HL-60 (cell line): Measurements from ENCODE around the gene IGSF9.

ENCODE experiments used
- GABPA ChIP-seq: IDR thresholded peaks from 2 replicates; pipeline ENCODE4 v1.6.1; 2012; ENCODE audit warnings: low read depth
- POLR2AphosphoS5 ChIP-seq: IDR thresholded peaks from 2 replicates; pipeline ENCODE4 v1.6.1; 2012; ENCODE audit warnings: low read depth
- TF ChIP-seq, protein P1 (sequence below): IDR thresholded peaks from one replicate; pipeline ENCODE4 v1.5.1; 2011; ENCODE audit warnings: low read length, control low read depth, inconsistent platforms; ENCODE audit not compliant: insufficient read depth
- TF ChIP-seq, protein P2 (sequence below): IDR thresholded peaks from 2 replicates; pipeline ENCODE4 v1.6.1; 2012; ENCODE audit warnings: low read depth; ENCODE audit not compliant: insufficient replicate concordance

DNA sequence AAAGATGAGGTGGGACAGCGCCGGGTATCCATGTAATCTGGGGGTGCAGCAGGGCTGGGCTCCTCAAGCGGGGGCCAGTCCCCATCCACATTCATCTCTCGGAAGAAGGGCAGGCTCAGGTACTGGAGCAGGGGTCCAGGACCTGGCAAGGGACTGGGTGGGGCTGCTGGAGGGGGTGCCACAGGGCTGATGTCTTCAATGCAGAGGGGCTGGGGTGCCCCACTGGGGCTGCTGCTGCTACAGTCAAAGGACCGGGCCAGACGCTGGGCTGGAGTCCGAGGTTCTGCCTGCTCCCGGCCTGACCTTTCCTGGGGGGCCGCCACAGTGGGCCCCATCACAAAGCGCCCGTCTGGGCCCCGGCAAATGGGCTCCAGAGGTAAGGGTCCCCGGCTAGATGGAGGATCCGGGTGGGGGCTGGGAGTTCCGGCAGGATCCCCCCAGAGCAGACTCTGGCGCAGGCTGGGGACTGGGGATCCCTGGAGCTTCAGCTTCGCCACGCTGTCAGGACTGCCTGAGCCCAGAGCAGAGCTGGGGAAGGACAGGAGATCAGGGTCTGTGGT, 16.8 kb downstream of the IGSF9 start:
- no peak for TF ChIP-seq POLR2AphosphoS5
- TF ChIP-seq, protein P1, sequence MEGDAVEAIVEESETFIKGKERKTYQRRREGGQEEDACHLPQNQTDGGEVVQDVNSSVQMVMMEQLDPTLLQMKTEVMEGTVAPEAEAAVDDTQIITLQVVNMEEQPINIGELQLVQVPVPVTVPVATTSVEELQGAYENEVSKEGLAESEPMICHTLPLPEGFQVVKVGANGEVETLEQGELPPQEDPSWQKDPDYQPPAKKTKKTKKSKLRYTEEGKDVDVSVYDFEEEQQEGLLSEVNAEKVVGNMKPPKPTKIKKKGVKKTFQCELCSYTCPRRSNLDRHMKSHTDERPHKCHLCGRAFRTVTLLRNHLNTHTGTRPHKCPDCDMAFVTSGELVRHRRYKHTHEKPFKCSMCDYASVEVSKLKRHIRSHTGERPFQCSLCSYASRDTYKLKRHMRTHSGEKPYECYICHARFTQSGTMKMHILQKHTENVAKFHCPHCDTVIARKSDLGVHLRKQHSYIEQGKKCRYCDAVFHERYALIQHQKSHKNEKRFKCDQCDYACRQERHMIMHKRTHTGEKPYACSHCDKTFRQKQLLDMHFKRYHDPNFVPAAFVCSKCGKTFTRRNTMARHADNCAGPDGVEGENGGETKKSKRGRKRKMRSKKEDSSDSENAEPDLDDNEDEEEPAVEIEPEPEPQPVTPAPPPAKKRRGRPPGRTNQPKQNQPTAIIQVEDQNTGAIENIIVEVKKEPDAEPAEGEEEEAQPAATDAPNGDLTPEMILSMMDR: no peak
- TF ChIP-seq, protein P2, sequence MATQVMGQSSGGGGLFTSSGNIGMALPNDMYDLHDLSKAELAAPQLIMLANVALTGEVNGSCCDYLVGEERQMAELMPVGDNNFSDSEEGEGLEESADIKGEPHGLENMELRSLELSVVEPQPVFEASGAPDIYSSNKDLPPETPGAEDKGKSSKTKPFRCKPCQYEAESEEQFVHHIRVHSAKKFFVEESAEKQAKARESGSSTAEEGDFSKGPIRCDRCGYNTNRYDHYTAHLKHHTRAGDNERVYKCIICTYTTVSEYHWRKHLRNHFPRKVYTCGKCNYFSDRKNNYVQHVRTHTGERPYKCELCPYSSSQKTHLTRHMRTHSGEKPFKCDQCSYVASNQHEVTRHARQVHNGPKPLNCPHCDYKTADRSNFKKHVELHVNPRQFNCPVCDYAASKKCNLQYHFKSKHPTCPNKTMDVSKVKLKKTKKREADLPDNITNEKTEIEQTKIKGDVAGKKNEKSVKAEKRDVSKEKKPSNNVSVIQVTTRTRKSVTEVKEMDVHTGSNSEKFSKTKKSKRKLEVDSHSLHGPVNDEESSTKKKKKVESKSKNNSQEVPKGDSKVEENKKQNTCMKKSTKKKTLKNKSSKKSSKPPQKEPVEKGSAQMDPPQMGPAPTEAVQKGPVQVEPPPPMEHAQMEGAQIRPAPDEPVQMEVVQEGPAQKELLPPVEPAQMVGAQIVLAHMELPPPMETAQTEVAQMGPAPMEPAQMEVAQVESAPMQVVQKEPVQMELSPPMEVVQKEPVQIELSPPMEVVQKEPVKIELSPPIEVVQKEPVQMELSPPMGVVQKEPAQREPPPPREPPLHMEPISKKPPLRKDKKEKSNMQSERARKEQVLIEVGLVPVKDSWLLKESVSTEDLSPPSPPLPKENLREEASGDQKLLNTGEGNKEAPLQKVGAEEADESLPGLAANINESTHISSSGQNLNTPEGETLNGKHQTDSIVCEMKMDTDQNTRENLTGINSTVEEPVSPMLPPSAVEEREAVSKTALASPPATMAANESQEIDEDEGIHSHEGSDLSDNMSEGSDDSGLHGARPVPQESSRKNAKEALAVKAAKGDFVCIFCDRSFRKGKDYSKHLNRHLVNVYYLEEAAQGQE: no peak
- TF ChIP-seq GABPA: no peak
